ENCODE results near the gene SULT1E1.

The SULT1E1 gene

DNA sequence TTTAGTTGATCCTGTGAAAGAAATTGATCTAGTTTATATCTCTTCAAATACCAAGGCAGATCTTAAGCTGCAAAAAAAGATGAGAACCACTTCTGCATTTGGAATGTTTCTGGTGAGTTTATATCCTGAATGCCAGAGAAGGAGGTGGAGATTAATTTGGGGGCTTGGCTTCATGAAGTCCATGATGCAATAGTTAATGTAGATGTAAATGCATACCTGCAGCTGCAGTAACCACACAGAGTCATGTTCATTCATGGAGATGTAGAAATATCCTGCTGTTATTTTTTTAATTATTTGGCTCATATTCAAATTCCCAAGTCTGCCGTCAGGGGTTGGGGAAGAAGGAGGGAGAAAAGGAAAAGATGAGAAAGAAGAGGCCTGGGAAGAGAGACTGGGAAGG, at the start of gene SULT1E1:
SULT1E1 (minus strand) TSS at position 94 of the 400 bp plus-strand sequence. CDS start 2,501 bp downstream, outside the sequence.
- DNase-seq = no peak

GRCh38 chr4:69909195-69909594, 49.2 kb upstream of the SULT1E1 start:
- no peak for DNase-seq

GRCh38 chr4:69907151-69907550, 47.2 kb upstream of the SULT1E1 start:
- DNase-seq = no peak

DNA sequence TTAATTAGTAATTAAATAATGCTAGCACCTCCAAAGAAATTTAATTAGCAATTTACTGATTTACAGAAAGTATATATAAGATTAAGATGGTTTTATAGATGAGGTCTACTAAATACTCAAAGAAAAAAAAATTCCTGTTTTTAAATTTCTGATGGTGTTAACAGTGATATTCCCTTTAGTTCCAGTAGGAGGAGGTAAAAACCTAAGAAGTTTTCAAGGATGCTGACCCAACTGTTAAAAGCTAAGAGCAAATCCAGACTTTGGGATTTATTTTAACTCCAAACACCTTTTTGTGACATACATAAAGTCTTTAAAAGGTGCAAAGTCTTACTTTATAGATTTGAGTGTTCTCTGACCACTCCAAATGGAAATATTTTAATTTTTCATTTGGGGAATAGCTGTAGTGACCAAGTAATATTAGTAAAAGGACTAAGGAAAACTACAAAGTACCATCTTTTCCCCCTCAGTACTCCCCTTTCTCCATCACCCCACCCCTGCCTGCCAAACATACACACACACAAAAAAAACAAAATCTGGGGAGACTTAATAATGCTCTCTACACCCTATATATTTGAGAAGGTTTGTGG, 36.7 kb upstream of the SULT1E1 start:
- no peak for DNase-seq

- no peak for DNase-seq
Measured at GRCh38 chr4:69894721-69895120, 34.8 kb upstream of the SULT1E1 start.

- no peak for DNase-seq
Measured at GRCh38 chr4:69894186-69894585, 34.2 kb upstream of the SULT1E1 start.

DNA sequence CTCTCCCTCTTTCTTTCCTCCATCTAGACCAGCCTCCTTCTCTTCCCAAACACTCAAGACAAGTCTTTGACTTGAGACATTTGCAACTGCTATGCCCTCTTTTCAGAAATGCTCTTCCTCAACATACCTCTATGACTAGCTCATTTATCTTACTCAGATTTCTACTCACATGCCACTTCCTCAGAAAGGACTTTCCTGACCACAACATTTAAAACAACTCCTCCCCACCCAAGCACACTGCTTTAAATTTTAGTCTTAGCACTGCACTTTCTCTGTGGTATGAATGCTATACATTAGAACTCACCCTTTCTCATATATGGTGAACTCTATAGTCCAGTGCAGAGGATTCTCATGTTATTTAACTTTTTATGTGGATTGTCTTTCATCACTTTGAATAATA, 28.4 kb upstream of the SULT1E1 start:
- DNase-seq = no peak

DNA sequence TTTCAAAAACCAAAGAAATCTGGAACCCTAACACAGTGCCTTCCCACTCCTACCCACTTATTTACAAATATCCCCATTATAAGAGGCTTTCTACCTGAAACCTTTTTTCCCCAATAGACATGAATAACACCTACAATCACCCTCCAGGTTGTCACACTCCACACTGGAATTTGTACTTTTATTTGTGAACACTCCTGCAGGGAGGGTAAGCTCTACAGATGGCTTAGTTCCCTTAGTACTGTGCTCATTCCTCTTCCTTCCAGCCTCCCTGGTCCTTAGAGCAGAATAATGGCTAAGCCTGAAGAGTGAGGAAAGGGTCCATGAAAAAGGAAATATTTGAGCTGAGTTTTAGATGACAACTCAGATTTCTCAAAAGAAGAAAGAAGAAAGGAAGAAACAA, 22.2 kb upstream of the SULT1E1 start:
- no peak for DNase-seq

DNA sequence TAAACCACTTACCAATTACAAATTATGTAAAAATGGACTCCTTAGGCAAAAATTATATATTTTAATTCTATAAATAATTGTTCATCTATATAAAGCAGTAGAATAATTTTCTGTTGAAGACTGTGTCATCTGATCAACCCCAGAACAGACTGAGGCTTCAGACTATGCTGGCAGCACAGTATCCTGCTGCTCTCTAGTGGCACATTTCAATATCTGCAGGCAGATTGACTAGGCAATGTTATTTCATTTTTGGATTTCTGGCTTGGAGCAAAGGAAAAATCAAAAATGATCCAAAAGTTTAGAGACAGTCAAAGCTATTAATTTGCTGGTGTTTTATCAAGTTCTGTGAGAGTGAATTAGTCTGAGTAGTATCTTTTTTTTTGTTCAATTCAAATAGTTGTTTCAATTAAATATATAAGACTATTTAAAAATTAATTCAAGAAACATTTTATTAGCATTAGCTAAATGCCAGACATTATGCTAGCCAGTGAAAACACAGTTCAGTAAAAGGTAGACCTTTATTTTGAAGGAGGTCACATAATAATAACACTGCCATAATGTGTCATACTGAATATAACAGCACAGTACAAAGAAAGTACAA, 21.3 kb upstream of the SULT1E1 start:
- DNase-seq = no peak

GRCh38 chr4:69878250-69878649, 18.3 kb upstream of the SULT1E1 start:
- no peak for DNase-seq

GRCh38 chr4:69877453-69877852, 17.5 kb upstream of the SULT1E1 start:
- no peak for DNase-seq

GRCh38 chr4:69876071-69876470, 16.1 kb upstream of the SULT1E1 start:
- no peak for DNase-seq

DNA sequence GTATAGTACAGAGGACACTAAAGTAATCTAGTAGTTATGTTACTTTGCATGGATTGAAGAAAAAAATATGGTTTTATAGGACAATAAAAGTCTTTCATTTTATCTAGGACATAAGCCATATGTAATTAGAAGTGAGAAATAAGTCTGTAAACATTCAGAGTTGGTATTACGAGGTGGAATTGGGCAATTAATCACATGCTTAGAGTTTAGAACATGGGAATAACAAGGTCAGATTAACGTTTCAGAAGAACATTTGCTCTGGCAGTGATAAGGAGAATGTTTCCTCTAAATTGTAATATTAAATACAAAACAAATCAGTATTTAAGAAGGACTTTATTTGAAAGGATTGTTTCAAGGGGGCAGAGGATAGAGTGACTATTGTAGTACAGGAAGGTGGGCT, 15.6 kb upstream of the SULT1E1 start:
- DNase-seq = no peak

DNA sequence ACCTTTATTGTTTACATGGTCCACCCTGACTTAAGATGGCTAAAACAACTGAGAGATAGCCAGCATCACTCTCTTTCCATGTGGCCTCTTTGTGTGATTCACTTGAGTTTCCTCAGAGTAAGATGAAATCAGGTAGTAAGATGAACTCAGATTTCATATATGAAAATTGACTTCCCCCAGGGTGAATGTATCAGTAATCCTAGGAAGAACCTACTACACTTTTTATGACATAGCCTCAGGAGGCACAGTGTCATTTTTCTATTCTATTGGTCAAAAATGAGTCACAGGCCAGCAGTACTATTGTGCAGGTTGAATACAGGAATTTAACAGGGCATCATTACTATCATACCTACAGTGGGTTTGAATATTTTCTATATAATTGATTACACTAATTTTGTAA, 14.6 kb upstream of the SULT1E1 start:
- no peak for DNase-seq

DNA sequence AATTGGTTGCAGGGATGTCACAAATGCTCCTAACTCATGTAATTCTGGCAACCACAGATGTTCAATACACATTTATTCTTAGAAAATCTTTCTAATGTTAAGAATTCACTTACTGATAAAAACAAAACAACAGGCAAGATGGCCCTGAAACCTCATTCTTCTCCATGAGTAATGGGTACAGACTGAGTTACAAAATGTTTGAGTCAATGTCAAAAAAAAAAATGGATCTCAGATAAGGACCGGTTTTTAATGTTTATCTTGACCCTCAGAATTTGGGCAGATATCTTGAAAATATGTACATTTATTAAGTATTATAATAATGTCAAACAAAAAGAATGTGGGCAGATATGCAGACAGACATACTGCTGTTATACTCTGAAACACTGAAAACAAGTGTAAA, 1.8 kb upstream of the SULT1E1 start:
- DNase-seq = no peak

- DNase-seq = no peak
Measured at GRCh38 chr4:69860521-69861298, 765 bp upstream of the SULT1E1 start.

- DNase-seq = no peak
Measured at GRCh38 chr4:69859140-69859685, 732 bp downstream of the SULT1E1 start.

- DNase-seq = no peak
Measured at GRCh38 chr4:69858690-69859089, 1.3 kb downstream of the SULT1E1 start.

DNA sequence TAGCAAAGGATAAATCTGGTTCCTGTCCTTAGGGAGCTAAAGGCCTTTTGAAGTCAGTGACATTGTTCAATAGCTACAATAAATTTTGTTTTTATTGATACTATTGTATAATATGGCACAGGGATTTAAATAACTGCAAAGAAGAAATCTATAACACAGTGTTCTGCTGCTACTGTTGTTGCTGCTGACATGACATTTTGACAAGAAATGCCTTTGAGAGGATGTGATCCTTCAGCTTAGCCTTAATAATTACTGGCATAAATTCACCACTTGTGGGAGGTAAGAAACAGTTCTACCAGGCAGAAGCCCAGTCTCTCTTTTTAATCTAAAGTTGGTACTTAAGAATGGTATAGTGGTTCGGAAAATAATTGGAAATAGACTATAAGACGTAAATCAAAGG, 4.1 kb downstream of the SULT1E1 start:
- DNase-seq = no peak

DNA sequence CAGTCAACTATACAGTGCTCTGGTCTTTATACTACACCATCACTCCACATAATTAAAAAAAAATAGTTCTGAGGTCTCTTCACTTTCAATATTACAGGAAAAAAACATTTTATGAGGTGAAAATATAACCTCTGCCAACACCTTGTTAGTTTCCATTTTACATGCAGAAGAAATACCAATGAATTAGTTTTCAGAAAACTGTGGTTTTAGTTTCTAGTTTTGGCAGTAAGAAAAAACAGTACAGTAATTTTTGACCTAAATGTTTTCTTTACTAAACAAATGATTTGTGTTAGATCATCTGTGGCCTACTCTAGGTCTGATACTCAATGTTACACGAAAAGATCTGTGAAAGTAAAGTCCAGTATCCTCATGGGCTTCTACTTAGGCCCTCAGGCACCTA, 10.0 kb downstream of the SULT1E1 start:
- no peak for DNase-seq

GRCh38 chr4:69849297-69849696, 10.6 kb downstream of the SULT1E1 start:
- DNase-seq = no peak

- DNase-seq = no peak
Measured at GRCh38 chr4:69848028-69848427, 11.9 kb downstream of the SULT1E1 start.

- no peak for DNase-seq
Measured at GRCh38 chr4:69843932-69844331, 16.0 kb downstream of the SULT1E1 start.

- DNase-seq = no peak
Measured at GRCh38 chr4:69843301-69843700, 16.6 kb downstream of the SULT1E1 start.

All from activated T-cell treated with anti-CD3 and anti-CD28 coated beads, Interleukin-2, amount 50 U/mL, for 1 hour (primary cell).